ENCODE measurements around the gene KLHL5. TPM values are rescaled to one million over a fixed set of nuclear protein-coding genes. Genes with fewer than 3 reads are reported as not detected.

Gene KLHL5, protein sequence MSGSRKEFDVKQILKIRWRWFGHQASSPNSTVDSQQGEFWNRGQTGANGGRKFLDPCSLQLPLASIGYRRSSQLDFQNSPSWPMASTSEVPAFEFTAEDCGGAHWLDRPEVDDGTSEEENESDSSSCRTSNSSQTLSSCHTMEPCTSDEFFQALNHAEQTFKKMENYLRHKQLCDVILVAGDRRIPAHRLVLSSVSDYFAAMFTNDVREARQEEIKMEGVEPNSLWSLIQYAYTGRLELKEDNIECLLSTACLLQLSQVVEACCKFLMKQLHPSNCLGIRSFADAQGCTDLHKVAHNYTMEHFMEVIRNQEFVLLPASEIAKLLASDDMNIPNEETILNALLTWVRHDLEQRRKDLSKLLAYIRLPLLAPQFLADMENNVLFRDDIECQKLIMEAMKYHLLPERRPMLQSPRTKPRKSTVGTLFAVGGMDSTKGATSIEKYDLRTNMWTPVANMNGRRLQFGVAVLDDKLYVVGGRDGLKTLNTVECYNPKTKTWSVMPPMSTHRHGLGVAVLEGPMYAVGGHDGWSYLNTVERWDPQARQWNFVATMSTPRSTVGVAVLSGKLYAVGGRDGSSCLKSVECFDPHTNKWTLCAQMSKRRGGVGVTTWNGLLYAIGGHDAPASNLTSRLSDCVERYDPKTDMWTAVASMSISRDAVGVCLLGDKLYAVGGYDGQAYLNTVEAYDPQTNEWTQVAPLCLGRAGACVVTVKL
- total RNA-seq, result 75.4 and 163 TPM in 2 replicates

DNA sequence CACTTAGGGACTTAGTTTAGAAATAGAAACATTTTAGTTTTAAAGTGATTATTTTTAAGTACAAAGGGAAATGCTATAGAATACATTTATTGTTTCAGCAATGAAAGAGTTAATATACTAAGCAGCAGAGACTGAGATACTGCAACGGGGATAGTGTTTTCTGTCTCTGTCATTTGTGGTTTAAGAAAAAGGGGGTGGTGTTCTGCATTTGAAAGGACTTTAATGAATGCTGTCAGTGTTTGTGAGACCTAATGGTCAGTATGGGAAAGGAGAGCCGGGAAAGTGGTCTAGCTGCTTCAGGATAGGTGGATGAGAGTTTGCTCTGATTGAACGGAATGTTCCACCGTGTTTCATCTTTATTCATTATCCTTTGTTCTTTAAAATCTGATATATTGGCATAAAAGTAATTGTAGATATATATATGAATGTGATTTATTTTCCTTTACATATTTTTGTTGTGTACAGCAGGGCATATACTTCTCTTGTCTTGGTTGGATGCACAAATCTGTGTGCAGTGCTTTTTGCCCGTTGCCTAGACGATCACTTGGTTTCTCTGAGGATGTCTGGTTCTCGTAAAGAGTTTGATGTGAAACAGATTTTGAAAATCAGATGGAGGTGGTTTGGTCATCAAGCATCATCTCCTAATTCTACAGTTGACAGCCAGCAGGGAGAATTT, at the start of gene KLHL5:
Gene KLHL5, plus strand, starts transcription at position 139 of the 676 bp plus-strand sequence. Its CDS starts 421 bp downstream, at position 560.

DNA sequence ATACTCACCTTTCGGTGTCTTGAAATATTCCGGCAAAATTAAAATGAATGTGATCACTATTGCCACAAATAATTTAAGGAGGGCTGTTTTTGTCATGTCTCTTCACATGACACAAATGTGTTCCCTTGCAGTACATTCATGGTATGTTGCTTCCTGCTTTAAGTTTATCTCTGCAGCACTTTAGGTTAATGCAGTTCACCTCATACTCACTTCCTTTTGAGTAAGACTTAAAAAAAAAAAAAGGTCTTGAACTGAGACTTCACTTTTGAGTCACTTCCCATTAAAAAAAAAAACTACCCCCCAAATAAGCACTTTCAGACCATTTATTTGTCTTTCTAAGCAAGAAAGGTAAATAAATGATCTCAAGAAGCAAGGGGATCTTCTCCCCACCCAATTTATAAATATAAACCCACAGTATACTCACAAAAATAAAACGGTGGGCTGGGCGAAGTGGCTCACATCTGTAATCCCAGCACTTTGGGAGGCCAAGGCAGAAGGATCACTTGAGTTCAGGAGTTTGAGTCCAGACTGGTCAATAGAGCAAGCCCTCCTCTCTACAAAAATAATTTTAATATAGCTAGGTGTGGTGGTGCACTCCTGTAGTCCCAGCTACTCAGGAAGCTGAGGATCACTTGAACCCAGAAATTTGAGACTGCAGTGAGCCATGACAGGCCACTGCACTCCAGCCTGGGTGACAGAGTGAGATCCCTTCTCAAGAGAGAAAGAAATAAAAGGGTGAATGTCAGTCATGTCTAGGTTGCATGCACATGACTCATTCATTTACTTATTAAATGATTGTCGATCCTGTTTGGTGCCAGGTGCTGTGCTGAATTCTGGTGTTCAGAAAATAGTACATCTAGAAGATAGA, 29.6 kb upstream of the KLHL5 start, which contains the start of gene TMEM156:
Gene TMEM156, minus strand, starts transcription at position 192 of the 868 bp plus-strand sequence. Its CDS starts 96 bp downstream, at position 96.

Other genes with a start within 250 kb of the KLHL5 start
- 0.32 and 1.8 TPM in 2 replicates for gene TLR6, start 205.4 kb upstream of the KLHL5 start, total RNA-seq
- gene FAM114A1, start 194.4 kb upstream of the KLHL5 start, total RNA-seq, result 204 and 215 TPM in 2 replicates
- 3.8 and 30.8 TPM in 2 replicates for gene TMEM156, start 29.8 kb upstream of the KLHL5 start, total RNA-seq
- gene WDR19, start 120.3 kb downstream of the KLHL5 start, total RNA-seq, result 9.3 and 19.2 TPM in 2 replicates

Data from epithelial cell of alveolus of lung (primary cell).